ENCODE measurements around the gene SPG7. TPM values are rescaled to one million over a fixed set of nuclear protein-coding genes. Genes with fewer than 3 reads are reported as not detected.
"Not testable (repeated sequence)": the region's sequence is repeated elsewhere in the genome, so short reads cannot be mapped to it uniquely, and the experiment has no call there.

The SPG7 gene
- 100 to 1,000 TPM in 1 of 4 donors, 10 to 100 TPM in 3; 65.0 to 104 (median 84.9) TPM for total RNA-seq

- TF ChIP-seq POLR2A (IDR thresholded peaks at IDR 0.05) (peak in 3 of 4 donors; percentile 71 to 97 (median 88)), CTCF (IDR thresholded peaks at IDR 0.05) (peak in 2 of 6 experiments; percentile 9 to 13)
- Histone ChIP-seq H3K9me3 (no peaks in the 10 kb centered on the region), H3K4me3 (peak within 1 kb of the TSS; percentile 56 to 98 (median 85)), H3K36me3 (peaks cover 7 to 28% (median 10%) of the 10 kb centered on the region in 3 donors), H3K4me1 (peaks cover 25 to 63% (median 34%) of the 10 kb centered on the region in 3 donors), H3K27ac (peak within 1 kb of the TSS; percentile 87 to 99 (median 94)), H3K27me3 (no peaks in the 10 kb centered on the region)
- peak; percentile 33 for DNase-seq
- 0% methylated on average over 4 of the region's 90 CpGs; no CpG with 5 or more reads in 1 of the 2 donors for WGBS, 2 donors
- intact Hi-C loops (cut with DNase I) = no loop called here
Observed at GRCh38 chr16:89507834-89508590, at the start of gene SPG7. SPG7 (plus strand) TSS chr16:89508403; CDS start chr16:89508418, 15 bp downstream.

DNA sequence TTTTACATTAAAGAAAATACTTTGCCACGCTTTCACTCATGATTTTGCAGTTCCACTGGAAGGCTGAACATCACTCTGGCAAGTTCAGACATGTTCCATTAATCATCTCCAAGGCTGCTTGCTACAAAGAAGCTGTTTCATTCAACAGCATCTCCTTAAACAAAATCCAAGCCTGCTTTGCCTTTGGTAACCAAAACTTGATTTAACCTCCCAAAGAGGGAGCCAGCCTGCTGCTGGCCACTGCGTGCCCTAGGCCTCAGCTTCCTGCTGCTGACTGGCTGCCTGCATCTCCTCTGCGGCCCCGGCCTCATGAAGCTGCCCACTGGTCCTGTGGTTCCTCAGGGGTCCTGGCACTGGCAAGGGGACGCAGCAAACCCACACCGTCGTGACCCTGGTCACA lies 49.7 kb upstream of the SPG7 start:
- H3K4me3 ChIP-seq = no peak overlapping the region
- H3K9me3 ChIP-seq = no peaks in the 10 kb centered on the region
- peaks cover 6 to 93% (median 32%) of the 10 kb centered on the region in 3 donors for H3K4me1 ChIP-seq
- WGBS, 2 donors = 31 to 50% methylated on average over 2 to 6 of the region's 7 CpGs
- TF ChIP-seq CTCF (IDR thresholded peaks at IDR 0.05) (no peak), POLR2A (IDR thresholded peaks at IDR 0.05) (no peak)
- peak overlapping the region; percentile 62 to 69 (median 64) for H3K27ac ChIP-seq
- no peak for DNase-seq
- intact Hi-C loops (cut with DNase I) = no loop called here
- no peaks in the 10 kb centered on the region for H3K27me3 ChIP-seq
- no peaks in the 10 kb centered on the region for H3K36me3 ChIP-seq

GRCh38 chr16:89458967-89459366 lies 49.2 kb upstream of the SPG7 start:
- TF ChIP-seq POLR2A (IDR thresholded peaks at IDR 0.05) = no peak
- no peak for TF ChIP-seq CTCF (IDR thresholded peaks at IDR 0.05)
- Histone ChIP-seq H3K27ac (peak overlapping the region; percentile 62 to 69 (median 64)), H3K9me3 (no peaks in the 10 kb centered on the region), H3K4me3 (no peak overlapping the region), H3K36me3 (no peaks in the 10 kb centered on the region), H3K27me3 (no peaks in the 10 kb centered on the region), H3K4me1 (peaks cover 2 to 93% (median 28%) of the 10 kb centered on the region in 3 donors)
- WGBS, 2 donors = 28 to 45% methylated on average over 2 of the region's 2 CpGs
- intact Hi-C loops (cut with DNase I) = no loop called here
- DNase-seq = no peak

DNA sequence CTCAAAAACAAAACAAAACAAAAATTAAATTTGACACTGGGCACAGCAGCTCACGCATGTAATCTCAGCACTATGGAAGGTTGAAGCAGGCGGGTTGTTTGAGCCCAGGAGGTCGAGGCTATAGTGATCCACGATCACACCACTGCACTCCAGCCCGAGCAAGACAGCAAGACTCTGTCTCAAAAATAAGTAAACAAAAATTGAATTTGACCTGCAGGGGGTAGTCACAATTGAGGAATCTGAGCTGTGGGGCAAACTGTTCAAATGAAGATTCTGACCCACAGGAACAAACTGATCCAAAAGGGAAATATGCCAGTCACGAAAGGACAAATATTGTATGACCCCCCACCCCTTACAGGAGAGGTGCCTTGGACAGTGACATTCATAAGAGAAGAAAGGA lies 47.6 kb upstream of the SPG7 start:
- no peak overlapping the region for H3K27ac ChIP-seq
- DNase-seq = no peak
- H3K4me3 ChIP-seq = no peak overlapping the region
- no peaks in the 10 kb centered on the region for H3K9me3 ChIP-seq
- no peak for TF ChIP-seq CTCF (IDR thresholded peaks at IDR 0.05)
- no peaks in the 10 kb centered on the region for H3K27me3 ChIP-seq
- WGBS, 2 donors = 76 to 78% methylated on average over 6 of the region's 6 CpGs
- intact Hi-C loops (cut with DNase I) = no loop called here
- peaks cover 0 to 91% (median 21%) of the 10 kb centered on the region in 3 donors for H3K4me1 ChIP-seq
- no peaks in the 10 kb centered on the region for H3K36me3 ChIP-seq

DNA sequence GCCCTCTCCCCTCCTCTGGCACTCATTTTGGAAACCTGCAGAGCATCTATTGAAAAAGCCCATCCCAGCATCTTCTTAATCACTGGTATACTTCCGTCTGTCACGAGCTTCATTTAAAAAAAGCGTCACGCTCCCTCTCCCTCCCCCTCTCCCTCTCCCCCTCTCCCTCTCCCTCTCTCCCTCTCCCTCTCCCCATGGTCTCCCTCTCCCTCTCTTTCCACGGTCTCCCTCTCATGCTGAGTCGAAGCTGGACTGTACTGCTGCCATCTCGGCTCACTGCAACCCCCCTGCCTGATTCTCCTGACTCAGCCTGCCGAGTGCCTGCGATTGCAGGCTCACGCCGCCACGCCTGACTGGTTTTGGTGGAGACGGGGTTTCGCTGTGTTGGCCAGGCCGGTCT lies 46.3 kb upstream of the SPG7 start:
- DNase-seq; H3K36me3 ChIP-seq; H3K9me3 ChIP-seq; intact Hi-C loops (cut with DNase I); H3K27me3 ChIP-seq; H3K4me3 ChIP-seq: not testable (repeated sequence)
- Histone ChIP-seq H3K4me1 (peaks cover 0 to 92% (median 16%) of the 10 kb centered on the region in 3 donors), H3K27ac (peak overlapping the region in 1 of 4 donors; percentile 38)
- WGBS, 2 donors = 56 to 61% methylated on average over 6 to 7 of the region's 15 CpGs

GRCh38 chr16:89462639-89463038 lies 45.6 kb upstream of the SPG7 start:
- H3K27ac ChIP-seq; H3K4me3 ChIP-seq; intact Hi-C loops (cut with DNase I); H3K9me3 ChIP-seq; H3K27me3 ChIP-seq; H3K36me3 ChIP-seq; DNase-seq: not testable (repeated sequence)
- no CpG with 5 or more reads among the region's 30 CpGs for WGBS, 2 donors
- peaks cover 0 to 91% (median 16%) of the 10 kb centered on the region in 3 donors for H3K4me1 ChIP-seq

DNA sequence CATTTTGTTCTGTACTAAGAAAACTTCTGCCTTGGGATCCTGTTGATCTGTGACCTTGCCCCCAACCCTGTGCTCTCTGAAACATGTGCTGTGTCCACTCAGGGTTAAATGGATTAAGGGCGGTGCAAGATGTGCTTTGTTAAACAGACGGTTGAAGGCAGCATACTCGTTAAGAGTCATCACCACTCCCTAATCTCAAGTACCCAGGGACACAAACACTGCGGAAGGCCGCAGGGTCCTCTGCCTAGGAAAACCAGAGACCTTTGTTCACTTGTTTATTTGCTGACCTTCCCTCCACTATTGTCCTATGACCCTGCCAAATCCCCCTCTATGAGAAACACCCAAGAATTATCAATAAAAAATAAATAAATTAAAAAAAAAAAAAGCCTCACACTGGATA lies 44.9 kb upstream of the SPG7 start:
- WGBS, 2 donors = 58 to 92% methylated on average over 2 to 5 of the region's 5 CpGs
- H3K36me3 ChIP-seq; DNase-seq; H3K4me3 ChIP-seq; intact Hi-C loops (cut with DNase I); H3K9me3 ChIP-seq; H3K27ac ChIP-seq; H3K27me3 ChIP-seq: not testable (repeated sequence)
- peaks cover 0 to 91% (median 17%) of the 10 kb centered on the region in 3 donors for H3K4me1 ChIP-seq

Measured in esophagus squamous epithelium (tissue), 5 donors.